Stimulated activated naive CD8-positive, alpha-beta T cell treated with anti-CD3 and anti-CD28 coated beads, Interleukin-15, amount 100 ng/mL, for 72 hours (primary cell): ENCODE measurements around the gene NETO1.

Experiments used
- ATAC-seq: fragments of 150-1000 bp; cut with Tn5 transposase; 2 replicates; pipeline ENCODE4 v1.10.0; 2021; ENCODE audit warnings: mild to moderate bottlenecking, moderate library complexity
- DNase-seq, 2 donors: peaks; one replicate each; pipeline ENCODE4 v3.0.0; 2021 to 2022
- H3K27ac Mint-ChIP-seq, 2 donors: one replicate each; pipeline ENCODE4 v1.8.0; 2022; ENCODE audit warnings: mild to moderate bottlenecking in 2 of 2, mixed read lengths in 2 of 2, moderate library complexity in 2 of 2
- H3K27me3 Mint-ChIP-seq: one replicate; pipeline ENCODE4 v1.8.0; 2022; ENCODE audit warnings: mixed read lengths
- H3K4me1 Mint-ChIP-seq: one replicate; pipeline ENCODE4 v1.8.0; 2022; ENCODE audit warnings: mild to moderate bottlenecking, mixed read lengths
- H3K4me3 Mint-ChIP-seq, 2 donors: one replicate each; pipeline ENCODE4 v1.8.0; 2022; ENCODE audit warnings: mild to moderate bottlenecking in 2 of 2, mixed read lengths in 2 of 2, moderate library complexity in 1 of 2
- H3K9me3 Mint-ChIP-seq, 2 donors: one replicate each; pipeline ENCODE4 v1.8.0; 2022; ENCODE audit warnings: mixed read lengths in 2 of 2

The NETO1 gene

GRCh38 chr18:72863754-72864153, 4.0 kb downstream of the NETO1 start:
- peaks cover 0 to 17% of the 10 kb centered on the region in 2 donors for H3K9me3 Mint-ChIP-seq
- ATAC-seq (no peak), DNase-seq (no peak)
- H3K4me3 Mint-ChIP-seq: no peak overlapping the region
- peaks cover 11% of the 10 kb centered on the region for H3K4me1 Mint-ChIP-seq
- no peak overlapping the region for H3K27ac Mint-ChIP-seq
- peaks cover 33% of the 10 kb centered on the region for H3K27me3 Mint-ChIP-seq

- no peaks in the 10 kb centered on the region for H3K27me3 Mint-ChIP-seq
- ATAC-seq (no peak), DNase-seq (no peak)
- peaks cover 5 to 17% of the 10 kb centered on the region in 2 donors for H3K9me3 Mint-ChIP-seq
- no peak overlapping the region for H3K27ac Mint-ChIP-seq
- no peaks in the 10 kb centered on the region for H3K4me1 Mint-ChIP-seq
- no peak overlapping the region for H3K4me3 Mint-ChIP-seq
Observed at GRCh38 chr18:72859088-72859487, 8.7 kb downstream of the NETO1 start.

GRCh38 chr18:72849671-72850070, 18.1 kb downstream of the NETO1 start:
- H3K9me3 Mint-ChIP-seq: peaks cover 9 to 14% of the 10 kb centered on the region in 2 donors
- ATAC-seq (no peak), DNase-seq (no peak)
- H3K27ac Mint-ChIP-seq: no peak overlapping the region
- no peaks in the 10 kb centered on the region for H3K27me3 Mint-ChIP-seq
- no peaks in the 10 kb centered on the region for H3K4me1 Mint-ChIP-seq
- no peak overlapping the region for H3K4me3 Mint-ChIP-seq

- no peak for DNase-seq
- Mint-ChIP-seq H3K27ac (no peak overlapping the region), H3K4me1 (no peaks in the 10 kb centered on the region), H3K27me3 (no peaks in the 10 kb centered on the region), H3K9me3 (peaks cover 14 to 16% of the 10 kb centered on the region in 2 donors), H3K4me3 (no peak overlapping the region)
- ATAC-seq: no peak
Observed at GRCh38 chr18:72848503-72849237, 19.1 kb downstream of the NETO1 start.

- Mint-ChIP-seq H3K4me3 (no peak overlapping the region), H3K9me3 (peaks cover 14 to 16% of the 10 kb centered on the region in 2 donors), H3K4me1 (no peaks in the 10 kb centered on the region), H3K27ac (no peak overlapping the region), H3K27me3 (no peaks in the 10 kb centered on the region)
- DNase-seq: no peak
- no peak for ATAC-seq
Observed at GRCh38 chr18:72847771-72848170, 20.0 kb downstream of the NETO1 start.

GRCh38 chr18:72846736-72847533, 20.9 kb downstream of the NETO1 start:
- Mint-ChIP-seq H3K27ac (no peak overlapping the region), H3K27me3 (no peaks in the 10 kb centered on the region), H3K4me3 (no peak overlapping the region), H3K4me1 (no peaks in the 10 kb centered on the region), H3K9me3 (peaks cover 12 to 14% of the 10 kb centered on the region in 2 donors)
- no peak for ATAC-seq
- no peak for DNase-seq

- no peak for DNase-seq
- H3K4me1 Mint-ChIP-seq: no peaks in the 10 kb centered on the region
- peaks cover 0 to 12% of the 10 kb centered on the region in 2 donors for H3K9me3 Mint-ChIP-seq
- ATAC-seq: no peak
- no peaks in the 10 kb centered on the region for H3K27me3 Mint-ChIP-seq
- no peak overlapping the region for H3K27ac Mint-ChIP-seq
- no peak overlapping the region for H3K4me3 Mint-ChIP-seq
Observed at GRCh38 chr18:72843743-72844142, 24.0 kb downstream of the NETO1 start.

- Mint-ChIP-seq H3K27ac (no peak overlapping the region), H3K4me1 (no peaks in the 10 kb centered on the region), H3K9me3 (peaks cover 0 to 7% of the 10 kb centered on the region in 2 donors), H3K27me3 (no peaks in the 10 kb centered on the region), H3K4me3 (no peak overlapping the region)
- ATAC-seq (no peak), DNase-seq (no peak)
Observed at GRCh38 chr18:72840109-72840508, 27.7 kb downstream of the NETO1 start.

GRCh38 chr18:72834731-72835130, 33.1 kb downstream of the NETO1 start:
- DNase-seq (no peak), ATAC-seq (no peak)
- H3K9me3 Mint-ChIP-seq: peaks cover 5 to 16% of the 10 kb centered on the region in 2 donors
- H3K27me3 Mint-ChIP-seq: no peaks in the 10 kb centered on the region
- H3K4me1 Mint-ChIP-seq: no peaks in the 10 kb centered on the region
- no peak overlapping the region for H3K4me3 Mint-ChIP-seq
- H3K27ac Mint-ChIP-seq: no peak overlapping the region

GRCh38 chr18:72833471-72833870, 34.3 kb downstream of the NETO1 start:
- DNase-seq: no peak
- no peak for ATAC-seq
- H3K4me1 Mint-ChIP-seq: no peaks in the 10 kb centered on the region
- no peak overlapping the region for H3K27ac Mint-ChIP-seq
- peaks cover 5 to 16% of the 10 kb centered on the region in 2 donors for H3K9me3 Mint-ChIP-seq
- H3K27me3 Mint-ChIP-seq: no peaks in the 10 kb centered on the region
- no peak overlapping the region for H3K4me3 Mint-ChIP-seq

- no peaks in the 10 kb centered on the region for H3K4me1 Mint-ChIP-seq
- H3K27ac Mint-ChIP-seq: no peak overlapping the region
- no peaks in the 10 kb centered on the region for H3K27me3 Mint-ChIP-seq
- ATAC-seq (no peak), DNase-seq (no peak)
- no peak overlapping the region for H3K4me3 Mint-ChIP-seq
- peaks cover 9 to 16% of the 10 kb centered on the region in 2 donors for H3K9me3 Mint-ChIP-seq
Observed at GRCh38 chr18:72830109-72830508, 37.7 kb downstream of the NETO1 start.

- Mint-ChIP-seq H3K27ac (no peak overlapping the region), H3K27me3 (no peaks in the 10 kb centered on the region), H3K4me1 (no peaks in the 10 kb centered on the region), H3K4me3 (no peak overlapping the region), H3K9me3 (peaks cover 9 to 14% of the 10 kb centered on the region in 2 donors)
- ATAC-seq (no peak), DNase-seq (no peak)
Observed at GRCh38 chr18:72828601-72829000, 39.2 kb downstream of the NETO1 start.

GRCh38 chr18:72826736-72827135, 41.1 kb downstream of the NETO1 start:
- H3K9me3 Mint-ChIP-seq: peaks cover 8 to 9% of the 10 kb centered on the region in 2 donors
- ATAC-seq (no peak), DNase-seq (no peak)
- peak overlapping the region in 1 of 2 donors; percentile 15 for H3K27ac Mint-ChIP-seq
- no peaks in the 10 kb centered on the region for H3K27me3 Mint-ChIP-seq
- no peak overlapping the region for H3K4me3 Mint-ChIP-seq
- no peaks in the 10 kb centered on the region for H3K4me1 Mint-ChIP-seq

GRCh38 chr18:72823345-72823744, 44.4 kb downstream of the NETO1 start:
- DNase-seq (no peak), ATAC-seq (no peak)
- Mint-ChIP-seq H3K9me3 (peaks cover 0 to 4% of the 10 kb centered on the region in 2 donors), H3K4me3 (no peak overlapping the region), H3K4me1 (no peaks in the 10 kb centered on the region), H3K27me3 (no peaks in the 10 kb centered on the region), H3K27ac (no peak overlapping the region)

GRCh38 chr18:72822202-72822601, 45.6 kb downstream of the NETO1 start:
- DNase-seq (no peak), ATAC-seq (no peak)
- H3K27ac Mint-ChIP-seq: no peak overlapping the region
- H3K9me3 Mint-ChIP-seq: peaks cover under 1 to 4% of the 10 kb centered on the region in 2 donors
- H3K4me3 Mint-ChIP-seq: no peak overlapping the region
- H3K4me1 Mint-ChIP-seq: no peaks in the 10 kb centered on the region
- H3K27me3 Mint-ChIP-seq: no peaks in the 10 kb centered on the region

GRCh38 chr18:72820571-72820970, 47.2 kb downstream of the NETO1 start:
- Mint-ChIP-seq H3K27ac (no peak overlapping the region), H3K4me1 (no peaks in the 10 kb centered on the region), H3K4me3 (no peak overlapping the region), H3K9me3 (peaks cover 0 to 10% of the 10 kb centered on the region in 2 donors), H3K27me3 (no peaks in the 10 kb centered on the region)
- DNase-seq (no peak), ATAC-seq (no peak)
